Measurements from ENCODE around the gene SLC25A48.
"Not testable (repeated sequence)": the region's sequence is repeated elsewhere in the genome, so short reads cannot be mapped to it uniquely, and the experiment has no call there.

DNA sequence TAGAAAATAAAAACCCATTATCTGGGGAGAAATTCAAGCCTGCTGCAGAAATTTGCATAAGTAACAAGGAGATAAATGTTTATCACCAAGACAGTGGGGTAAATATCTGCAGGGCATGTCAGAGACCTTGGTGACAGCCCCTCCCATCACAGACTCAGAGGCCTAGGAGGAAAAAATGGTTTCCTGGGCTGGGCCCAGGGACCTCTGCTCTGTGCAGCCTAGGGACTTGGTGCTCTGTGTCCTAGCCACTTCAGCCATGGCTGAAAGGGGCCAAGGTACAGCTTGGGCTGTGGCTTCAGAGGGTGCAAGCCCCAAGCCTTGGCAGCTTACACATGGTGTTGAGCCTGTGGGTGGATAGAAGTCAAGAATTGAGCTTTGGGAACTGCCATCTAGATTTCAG is 3.9 kb downstream of the SLC25A48 start:
- TF ChIP-seq CTCF, POLR2A (IDR thresholded peaks at IDR 0.05): not testable (repeated sequence)
